ENCODE data around the gene SPACA7. TPM values are rescaled to one million over a fixed set of nuclear protein-coding genes. Genes with fewer than 3 reads are reported as not detected.
"Not testable (repeated sequence)": the region's sequence is repeated elsewhere in the genome, so short reads cannot be mapped to it uniquely, and the experiment has no call there.

Gene SPACA7
- total RNA-seq, 2 donors from 2014 or later = not detected

- peaks cover 17% of the 10 kb centered on the region for H3K9me3 ChIP-seq
- no peak for DNase-seq (ENCODE audit: low spot score)
Observed at GRCh38 chr13:112417079-112417478, 40.9 kb downstream of the SPACA7 start.

GRCh38 chr13:112424098-112424497 lies 47.9 kb downstream of the SPACA7 start:
- H3K4me3 ChIP-seq = no peak overlapping the region
- H3K27me3 ChIP-seq (replicated peaks; ENCODE audit: insufficient read depth) = no peaks in the 10 kb centered on the region
- ATAC-seq (ENCODE audit: insufficient number of reproducible peaks, low FRiP score, low read depth) (no peak), DNase-seq (ENCODE audit: low spot score) (no peak)
- H3K9me3 ChIP-seq = peaks cover 12% of the 10 kb centered on the region
- H3K27ac ChIP-seq = no peak overlapping the region
- no peaks in the 10 kb centered on the region for H3K4me1 ChIP-seq (ENCODE audit: control insufficient read depth in 1 of 2, low read depth in 2 of 2)
- no peak for TF ChIP-seq CTCF (IDR thresholded peaks at IDR 0.05)
- H3K36me3 ChIP-seq = no peaks in the 10 kb centered on the region

More at GRCh38 chr13:112417079-112417478, 40.9 kb downstream of the SPACA7 start:
- Histone ChIP-seq H3K27me3 (replicated peaks; ENCODE audit: insufficient read depth) (no peaks in the 10 kb centered on the region), H3K36me3 (no peaks in the 10 kb centered on the region), H3K4me1 (ENCODE audit: control insufficient read depth in 1 of 2, low read depth in 2 of 2) (no peaks in the 10 kb centered on the region), H3K27ac (no peak overlapping the region), H3K4me3 (no peak overlapping the region)
- TF ChIP-seq CTCF (IDR thresholded peaks at IDR 0.05) = no peak
- ATAC-seq (ENCODE audit: insufficient number of reproducible peaks, low FRiP score, low read depth) = no peak

- no peak for TF ChIP-seq CTCF (IDR thresholded peaks at IDR 0.05)
Observed at GRCh38 chr13:112428704-112429103, 52.5 kb downstream of the SPACA7 start.

GRCh38 chr13:112431734-112432133 lies 55.6 kb downstream of the SPACA7 start:
- Histone ChIP-seq H3K4me1 (ENCODE audit: control insufficient read depth in 1 of 2, low read depth in 2 of 2) (no peaks in the 10 kb centered on the region), H3K4me3 (no peak overlapping the region), H3K27ac (no peak overlapping the region), H3K36me3 (no peaks in the 10 kb centered on the region), H3K27me3 (replicated peaks; ENCODE audit: insufficient read depth) (no peaks in the 10 kb centered on the region), H3K9me3 (peaks cover 7% of the 10 kb centered on the region)
- no peak for TF ChIP-seq CTCF (IDR thresholded peaks at IDR 0.05)
- DNase-seq (ENCODE audit: low spot score) (no peak), ATAC-seq (ENCODE audit: insufficient number of reproducible peaks, low FRiP score, low read depth) (no peak)

More at GRCh38 chr13:112428704-112429103, 52.5 kb downstream of the SPACA7 start:
- ATAC-seq (ENCODE audit: insufficient number of reproducible peaks, low FRiP score, low read depth) (no peak), DNase-seq (ENCODE audit: low spot score) (no peak)
- Histone ChIP-seq H3K27ac (no peak overlapping the region), H3K36me3 (no peaks in the 10 kb centered on the region), H3K27me3 (replicated peaks; ENCODE audit: insufficient read depth) (no peaks in the 10 kb centered on the region), H3K4me1 (ENCODE audit: control insufficient read depth in 1 of 2, low read depth in 2 of 2) (no peaks in the 10 kb centered on the region), H3K9me3 (peaks cover 7% of the 10 kb centered on the region), H3K4me3 (no peak overlapping the region)

GRCh38 chr13:112432734-112433133 lies 56.6 kb downstream of the SPACA7 start:
- H3K27ac ChIP-seq; H3K9me3 ChIP-seq; DNase-seq (ENCODE audit: low spot score); ATAC-seq (ENCODE audit: insufficient number of reproducible peaks, low FRiP score, low read depth); H3K4me3 ChIP-seq; H3K27me3 ChIP-seq (replicated peaks; ENCODE audit: insufficient read depth); H3K36me3 ChIP-seq; H3K4me1 ChIP-seq (ENCODE audit: control insufficient read depth in 1 of 2, low read depth in 2 of 2): not testable (repeated sequence)

GRCh38 chr13:112433517-112433916 lies 57.4 kb downstream of the SPACA7 start:
- H3K4me3 ChIP-seq; H3K36me3 ChIP-seq; H3K4me1 ChIP-seq (ENCODE audit: control insufficient read depth in 1 of 2, low read depth in 2 of 2); H3K27me3 ChIP-seq (replicated peaks; ENCODE audit: insufficient read depth); DNase-seq (ENCODE audit: low spot score); H3K27ac ChIP-seq; ATAC-seq (ENCODE audit: insufficient number of reproducible peaks, low FRiP score, low read depth); H3K9me3 ChIP-seq: not testable (repeated sequence)

Data from thoracic aorta (tissue), 2 donors.